Hepatocyte (in vitro differentiated cells): ENCODE data around the gene RAD9A.

Experiments
- EZH2 ChIP-seq: fragments of 200-600 bp; sonication (generic); IDR thresholded peaks from 2 replicates; pipeline ENCODE4 v1.6.1; 2016; ENCODE audit warnings: antibody characterized with exemption, mild to moderate bottlenecking, borderline replicate concordance
- EZH2phosphoT487 ChIP-seq: fragments of 200-600 bp; sonication (generic); IDR thresholded peaks from one replicate; pipeline ENCODE4 v1.6.1; 2018; ENCODE audit warnings: antibody characterized with exemption, mild to moderate bottlenecking, low read depth, moderate library complexity; ENCODE audit not compliant: unreplicated experiment, severe bottlenecking
- TF ChIP-seq, protein P1 (sequence below): fragments of 200-600 bp; sonication (generic); IDR thresholded peaks from 2 replicates; pipeline ENCODE4 v1.5.1; 2016; ENCODE audit warnings: antibody characterized with exemption, mild to moderate bottlenecking; ENCODE audit not compliant: poor library complexity

GRCh38 chr11:67353317-67354074 is 38.3 kb upstream of the RAD9A start, which contains the start of gene POLD4:
- TF ChIP-seq, protein P1, sequence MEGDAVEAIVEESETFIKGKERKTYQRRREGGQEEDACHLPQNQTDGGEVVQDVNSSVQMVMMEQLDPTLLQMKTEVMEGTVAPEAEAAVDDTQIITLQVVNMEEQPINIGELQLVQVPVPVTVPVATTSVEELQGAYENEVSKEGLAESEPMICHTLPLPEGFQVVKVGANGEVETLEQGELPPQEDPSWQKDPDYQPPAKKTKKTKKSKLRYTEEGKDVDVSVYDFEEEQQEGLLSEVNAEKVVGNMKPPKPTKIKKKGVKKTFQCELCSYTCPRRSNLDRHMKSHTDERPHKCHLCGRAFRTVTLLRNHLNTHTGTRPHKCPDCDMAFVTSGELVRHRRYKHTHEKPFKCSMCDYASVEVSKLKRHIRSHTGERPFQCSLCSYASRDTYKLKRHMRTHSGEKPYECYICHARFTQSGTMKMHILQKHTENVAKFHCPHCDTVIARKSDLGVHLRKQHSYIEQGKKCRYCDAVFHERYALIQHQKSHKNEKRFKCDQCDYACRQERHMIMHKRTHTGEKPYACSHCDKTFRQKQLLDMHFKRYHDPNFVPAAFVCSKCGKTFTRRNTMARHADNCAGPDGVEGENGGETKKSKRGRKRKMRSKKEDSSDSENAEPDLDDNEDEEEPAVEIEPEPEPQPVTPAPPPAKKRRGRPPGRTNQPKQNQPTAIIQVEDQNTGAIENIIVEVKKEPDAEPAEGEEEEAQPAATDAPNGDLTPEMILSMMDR, result no peak
- TF ChIP-seq EZH2phosphoT487 (no peak), EZH2 (no peak)
